GM21381 (cell line): Measurements from ENCODE around the gene MIGA2.
"Not testable (repeated sequence)": the region's sequence is repeated elsewhere in the genome, so short reads cannot be mapped to it uniquely, and the experiment has no call there.

Experiments used
- ATAC-seq: cut with Tn5 transposase; IDR thresholded peaks from one replicate; pipeline ENCODE4 v1.9.1; 2021; ENCODE audit warnings: mild to moderate bottlenecking, moderate library complexity; ENCODE audit not compliant: unreplicated experiment

MIGA2 gene

GRCh38 chr9:129035838-129036237, 588 bp upstream of the MIGA2 start:
- ATAC-seq: not testable (repeated sequence)

- ATAC-seq: no peak
Observed at GRCh38 chr9:129036923-129037766, 719 bp downstream of the MIGA2 start.

GRCh38 chr9:129037767-129038098, 1.3 kb downstream of the MIGA2 start:
- no peak for ATAC-seq

GRCh38 chr9:129038109-129038852, 1.9 kb downstream of the MIGA2 start:
- no peak for ATAC-seq

- ATAC-seq: no peak
Observed at GRCh38 chr9:129040113-129040643, 3.8 kb downstream of the MIGA2 start.

GRCh38 chr9:129042016-129042415, 5.6 kb downstream of the MIGA2 start:
- no peak for ATAC-seq

DNA sequence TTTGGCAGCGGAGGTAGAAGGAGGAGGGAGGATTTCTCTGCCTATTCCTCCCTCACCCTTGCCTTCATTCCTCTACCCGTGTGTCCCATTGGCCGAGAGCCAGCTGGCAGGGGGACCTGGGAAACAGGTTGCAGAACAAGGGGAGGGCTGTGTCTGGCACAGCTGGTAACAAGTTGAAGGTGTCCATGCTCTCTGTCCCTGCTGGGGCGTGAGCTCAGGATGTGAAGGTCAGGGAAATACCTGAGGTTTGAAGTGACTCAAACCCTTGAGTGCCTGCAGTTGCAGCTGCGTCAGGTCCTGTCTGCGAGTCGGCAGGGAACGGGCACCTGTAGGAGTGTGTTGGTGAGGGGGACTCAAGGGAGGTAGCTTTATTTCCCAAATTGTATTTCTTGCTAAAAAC, 16.2 kb downstream of the MIGA2 start:
- no peak for ATAC-seq

- no peak for ATAC-seq
Observed at GRCh38 chr9:129053020-129053419, 16.6 kb downstream of the MIGA2 start.

GRCh38 chr9:129054163-129054851, 17.9 kb downstream of the MIGA2 start:
- ATAC-seq: no peak

- no peak for ATAC-seq
Observed at GRCh38 chr9:129058965-129059795, 22.8 kb downstream of the MIGA2 start.

- no peak for ATAC-seq
Observed at GRCh38 chr9:129059796-129060785, 23.7 kb downstream of the MIGA2 start.

DNA sequence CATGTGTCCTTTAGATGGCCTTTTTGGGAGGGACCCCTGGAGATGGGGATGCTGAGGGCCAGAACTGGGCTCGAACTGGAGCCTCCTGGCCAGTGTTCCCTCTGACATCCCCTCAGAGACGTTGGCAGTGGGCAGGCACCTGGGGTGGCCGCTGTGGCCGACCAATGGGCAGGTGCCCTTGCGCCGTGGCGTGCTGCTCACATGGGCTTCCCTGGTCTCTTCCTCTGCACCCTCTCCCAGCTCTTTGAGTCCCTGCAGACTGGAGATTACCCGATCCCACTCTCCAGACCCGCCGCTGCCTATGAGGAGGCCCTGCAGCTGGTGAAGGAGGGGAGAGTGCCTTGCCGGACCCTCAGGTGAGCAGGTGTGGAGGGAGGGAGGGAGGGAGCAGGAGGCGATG, 24.6 kb downstream of the MIGA2 start:
- no peak for ATAC-seq

DNA sequence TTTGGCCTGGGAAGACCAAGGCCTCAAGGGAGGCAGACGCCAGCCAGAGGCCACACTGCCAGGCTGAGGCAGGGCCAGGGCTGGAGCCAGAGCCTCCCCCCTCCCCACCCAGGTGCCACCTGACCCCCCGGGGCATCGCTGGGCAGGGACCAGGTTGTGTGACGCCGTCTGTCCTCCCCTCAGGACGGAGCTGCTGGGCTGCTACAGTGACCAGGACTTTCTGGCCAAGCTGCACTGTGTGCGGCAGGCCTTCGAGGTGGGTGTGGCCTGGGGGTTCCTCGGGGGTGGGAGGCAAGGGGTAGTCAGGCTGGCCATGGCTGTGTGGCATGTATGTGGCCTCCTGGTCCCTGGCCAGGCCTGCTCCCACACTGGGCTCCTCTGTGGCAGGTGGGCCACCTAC, 26.6 kb downstream of the MIGA2 start:
- ATAC-seq: no peak

- no peak for ATAC-seq
Observed at GRCh38 chr9:129064499-129064908, 28.1 kb downstream of the MIGA2 start.

GRCh38 chr9:129068110-129068509, 31.7 kb downstream of the MIGA2 start:
- no peak for ATAC-seq

DNA sequence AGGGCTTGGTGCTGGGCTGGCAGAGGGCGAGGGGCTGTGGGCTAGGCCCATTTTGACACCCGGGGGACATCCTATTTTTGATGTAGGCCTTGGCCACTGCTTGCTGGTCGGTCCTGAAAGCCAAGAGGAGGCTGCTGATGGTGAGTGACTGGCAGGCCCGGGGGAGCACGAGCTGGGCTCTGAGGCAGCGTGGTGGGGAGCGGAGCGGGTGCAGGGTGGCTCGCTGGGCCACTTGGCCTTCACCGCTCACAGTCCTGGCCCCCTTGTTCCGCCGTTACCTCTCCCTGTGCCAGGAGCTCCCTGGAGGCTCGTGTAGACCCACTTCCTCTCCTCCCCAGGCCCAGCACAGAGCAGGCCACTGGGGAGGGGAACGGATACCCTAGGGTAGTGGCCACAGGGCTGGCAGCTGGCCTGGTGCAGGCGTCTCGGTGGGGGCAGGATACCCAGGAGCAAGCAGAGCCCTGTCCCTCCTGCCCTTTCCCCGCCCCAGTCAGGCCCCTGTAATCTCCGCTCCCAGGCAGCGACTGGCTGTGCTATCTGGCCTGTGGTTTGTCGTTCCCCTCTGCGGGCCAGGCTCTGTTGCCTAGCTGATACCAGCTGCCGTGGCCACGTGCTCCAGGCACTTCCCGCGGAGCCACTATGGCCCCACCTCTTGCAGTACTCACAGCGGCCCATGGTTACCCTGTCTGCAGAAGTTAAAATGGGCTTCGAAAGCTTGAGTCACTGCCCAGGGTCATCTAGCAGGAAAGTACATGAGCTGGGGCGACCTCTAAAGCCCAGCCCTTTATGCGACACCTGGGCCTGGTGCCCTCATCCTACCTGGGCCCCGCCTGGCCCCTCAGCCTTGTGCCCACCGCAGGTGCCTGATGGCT, 32.8 kb downstream of the MIGA2 start:
- ATAC-seq: no peak

DNA sequence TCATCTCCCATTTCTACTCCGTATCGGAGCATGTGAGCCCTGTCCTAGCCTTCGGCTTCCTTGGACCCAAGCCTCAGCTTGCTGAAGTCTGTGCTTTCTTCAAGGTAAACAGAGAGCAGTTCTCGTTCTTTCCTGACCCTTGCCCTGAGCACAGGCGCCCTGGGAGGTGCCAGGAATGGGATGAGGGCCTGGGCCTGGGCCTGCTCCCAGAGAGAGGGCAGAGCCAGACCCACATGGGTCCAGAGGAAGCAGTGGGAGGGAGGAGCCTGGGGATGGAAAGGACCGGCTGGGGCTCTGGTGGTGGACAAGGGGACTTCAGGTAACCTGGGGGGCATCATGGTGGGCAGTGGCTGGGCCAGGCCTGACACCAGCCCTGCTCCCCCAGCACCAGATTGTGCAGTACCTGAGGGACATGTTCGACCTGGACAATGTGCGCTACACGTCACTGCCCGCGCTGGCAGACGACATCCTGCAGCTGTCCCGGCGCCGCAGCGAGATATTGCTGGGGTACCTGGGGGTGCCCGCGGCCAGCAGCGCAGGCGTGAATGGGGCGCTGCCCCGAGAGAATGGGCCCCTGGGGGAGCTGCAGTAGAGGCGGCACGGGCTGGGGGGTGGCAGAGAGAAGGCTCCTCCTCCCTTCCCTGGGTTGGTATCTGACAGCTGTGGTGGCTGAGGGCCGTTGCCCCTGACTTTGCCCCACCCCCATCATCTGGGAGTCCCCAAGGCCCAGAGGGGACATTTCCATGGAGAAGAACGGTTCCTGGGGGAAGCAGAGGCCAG, 33.6 kb downstream of the MIGA2 start:
- no peak for ATAC-seq
